H9 (cell line): ENCODE data around the gene CCDC69. TPM values are rescaled to one million over a fixed set of nuclear protein-coding genes. Genes with fewer than 3 reads are reported as not detected.
A peak's percentile ranks its signal among the peaks of the same experiment; 100 is the strongest.

Experiments
- DNase-seq: peaks from one replicate; pipeline ENCODE4 v3.0.0-alpha.2; 2017
- H2AFZ ChIP-seq: one replicate; pipeline ENCODE4 v1.6.1; 2013; ENCODE audit warnings: mild to moderate bottlenecking, low read length, control low read depth, moderate library complexity
- H2AK5ac ChIP-seq: 2 replicates; pipeline ENCODE4 v1.6.1; 2013; ENCODE audit warnings: low read length, control low read depth, mixed read lengths; ENCODE audit not compliant: insufficient read length
- H2BK120ac ChIP-seq: one replicate; pipeline ENCODE4 v1.6.1; 2013; ENCODE audit warnings: low read depth, mild to moderate bottlenecking, low read length, control low read depth, inconsistent platforms; ENCODE audit not compliant: poor library complexity, severe bottlenecking
- H2BK12ac ChIP-seq: 2 replicates; pipeline ENCODE4 v1.6.1; 2013; ENCODE audit warnings: low read length, control low read depth, mixed read lengths, low read depth; ENCODE audit not compliant: insufficient read length
- H2BK15ac ChIP-seq: 2 replicates; pipeline ENCODE4 v1.6.1; 2013; ENCODE audit warnings: low read depth, low read length, control low read depth
- H2BK20ac ChIP-seq: one replicate; pipeline ENCODE4 v1.6.1; 2013; ENCODE audit warnings: low read depth, mild to moderate bottlenecking, low read length, control low read depth, inconsistent platforms; ENCODE audit not compliant: poor library complexity, severe bottlenecking
- H2BK5ac ChIP-seq: 2 replicates; pipeline ENCODE4 v1.6.1; 2013; ENCODE audit warnings: low read length, control low read depth, mixed read lengths; ENCODE audit not compliant: insufficient read length
- H3K14ac ChIP-seq: 2 replicates; pipeline ENCODE4 v1.6.1; 2013; ENCODE audit warnings: low read length, control low read depth; ENCODE audit not compliant: insufficient read depth
- H3K18ac ChIP-seq: 2 replicates; pipeline ENCODE4 v1.6.1; 2013; ENCODE audit warnings: low read depth, mild to moderate bottlenecking, mixed read lengths, low read length, control low read depth; ENCODE audit not compliant: insufficient read length
- H3K23ac ChIP-seq: 2 replicates; pipeline ENCODE4 v1.6.1; 2013; ENCODE audit warnings: low read length, control low read depth, mixed read lengths, low read depth; ENCODE audit not compliant: insufficient read length
- H3K23me2 ChIP-seq: 2 replicates; pipeline ENCODE4 v1.6.1; 2013; ENCODE audit warnings: low read depth, mild to moderate bottlenecking, mixed read lengths, low read length, control low read depth; ENCODE audit not compliant: insufficient read length, poor library complexity, severe bottlenecking
- H3K27ac ChIP-seq: 2 replicates; pipeline ENCODE4 v1.5.1; 2013; ENCODE audit warnings: low read length, control low read depth, mixed read lengths, low read depth; ENCODE audit not compliant: insufficient read length
- H3K27me3 ChIP-seq: 2 replicates; pipeline ENCODE4 v1.6.1; 2013; ENCODE audit warnings: low read length, control low read depth, inconsistent platforms; ENCODE audit not compliant: insufficient read depth
- H3K4ac ChIP-seq: 2 replicates; pipeline ENCODE4 v1.6.1; 2013; ENCODE audit warnings: low read depth, mild to moderate bottlenecking, control low read depth, inconsistent platforms, low read length, moderate library complexity
- H3K4me1 ChIP-seq: 2 replicates; pipeline ENCODE4 v1.6.1; 2013; ENCODE audit warnings: low read length, control low read depth, inconsistent platforms; ENCODE audit not compliant: insufficient read depth
- H3K4me2 ChIP-seq: 2 replicates; pipeline ENCODE4 v1.6.1; 2013; ENCODE audit warnings: low read length, control low read depth, mixed read lengths; ENCODE audit not compliant: insufficient read length, insufficient read depth
- H3K56ac ChIP-seq: 2 replicates; pipeline ENCODE4 v1.6.1; 2013; ENCODE audit warnings: low read depth, mild to moderate bottlenecking, mixed read lengths, low read length, control low read depth; ENCODE audit not compliant: insufficient read length
- H3K79me1 ChIP-seq: 2 replicates; pipeline ENCODE4 v1.6.1; 2013; ENCODE audit warnings: low read depth, mild to moderate bottlenecking, moderate library complexity, low read length, control low read depth, inconsistent platforms; ENCODE audit not compliant: insufficient read depth, poor library complexity, severe bottlenecking
- H3K79me2 ChIP-seq: 2 replicates; pipeline ENCODE4 v1.6.1; 2013; ENCODE audit warnings: low read length, control low read depth, inconsistent platforms; ENCODE audit not compliant: insufficient read depth
- H3K9ac ChIP-seq: 2 replicates; pipeline ENCODE4 v1.6.1; 2013; ENCODE audit warnings: low read length, control low read depth, mixed read lengths; ENCODE audit not compliant: insufficient read length; ENCODE audit errors: extremely low read depth
- H3K9me3 ChIP-seq: one replicate; pipeline ENCODE4 v1.6.1; 2013; ENCODE audit warnings: low read depth, low read length, inconsistent platforms; ENCODE audit not compliant: control insufficient read depth
- H3T11ph ChIP-seq: one replicate; pipeline ENCODE4 v1.6.1; 2013; ENCODE audit warnings: mild to moderate bottlenecking, low read length, control low read depth, inconsistent platforms
- H4K20me1 ChIP-seq: one replicate; pipeline ENCODE4 v1.6.1; 2013; ENCODE audit not compliant: control insufficient read depth, insufficient read length, insufficient read depth
- H4K5ac ChIP-seq: 2 replicates; pipeline ENCODE4 v1.6.1; 2013; ENCODE audit warnings: low read depth, mild to moderate bottlenecking, mixed read lengths, low read length, control low read depth; ENCODE audit not compliant: insufficient read length
- H4K8ac ChIP-seq: replicated peaks from 2 replicates; pipeline ENCODE4 v1.6.1; 2013; ENCODE audit warnings: low read length, control low read depth, mixed read lengths, low read depth; ENCODE audit not compliant: insufficient read length
- H4K91ac ChIP-seq: 2 replicates; pipeline ENCODE4 v1.6.1; 2013; ENCODE audit warnings: low read depth, mild to moderate bottlenecking, moderate library complexity, mixed read lengths, low read length, control low read depth; ENCODE audit not compliant: insufficient read length
- H3K27ac Mint-ChIP-seq, 3 experiments: 2 replicates in 2 of 3; 3 replicates in 1 of 3; pipeline ENCODE4 v1.8.0; 2020 to 2021; ENCODE audit warnings: mixed read lengths in 3 of 3, mild to moderate bottlenecking in 1 of 3, moderate library complexity in 1 of 3
- H3K27me3 Mint-ChIP-seq: 2 replicates; pipeline ENCODE4 v1.8.0; 2021; ENCODE audit warnings: low read depth, mild to moderate bottlenecking, moderate library complexity, mixed read lengths
- H3K36me3 Mint-ChIP-seq, 3 experiments: 2 replicates in 2 of 3; 3 replicates in 1 of 3; pipeline ENCODE4 v1.8.0; 2020 to 2021; ENCODE audit warnings: low read depth in 3 of 3, mixed read lengths in 3 of 3; ENCODE audit not compliant: insufficient read depth in 1 of 3
- H3K4me1 Mint-ChIP-seq, 2 experiments: 2 replicates each; pipeline ENCODE4 v1.8.0; 2020; ENCODE audit warnings: mixed read lengths in 2 of 2
- H3K4me3 Mint-ChIP-seq, 2 experiments: 2 replicates in 1 of 2; 3 replicates in 1 of 2; pipeline ENCODE4 v1.8.0; 2020 to 2021; ENCODE audit warnings: mild to moderate bottlenecking in 2 of 2, mixed read lengths in 2 of 2, moderate library complexity in 1 of 2
- H3K9me3 Mint-ChIP-seq, 2 experiments: 2 replicates in 1 of 2; 3 replicates in 1 of 2; pipeline ENCODE4 v1.8.0; 2020; ENCODE audit warnings: mild to moderate bottlenecking in 2 of 2, mixed read lengths in 2 of 2, moderate library complexity in 1 of 2
- CTCF ChIP-seq: fragments of 200-600 bp; sonication (generic); conservative IDR thresholded peaks from 3 replicates; pipeline ENCODE4 v1.8.0; 2021; ENCODE audit warnings: antibody characterized with exemption, mild to moderate bottlenecking
- WGBS: extraction: QIAGEN DNeasy Blood & Tissue Kit; methylation state at CpG from one replicate; pipeline ENCODE4 v1.1.7; 2013; ENCODE audit warnings: missing lambda C conversion rate, low lambda C conversion rate, mixed read lengths; ENCODE audit not compliant: insufficient read length; ENCODE audit errors: extremely low coverage; 5-methylcytosine and 5-hydroxymethylcytosine counted together
- total RNA-seq: library from RNA; stranded (reverse); gene quantifications from 2 replicates; pipeline ENCODE4 v1.2.1, GENCODE V29; 2021

The CCDC69 gene
- total RNA-seq, 1 experiment from 2014 or later: 5.3 TPM

- 0 out of 7 replicates have a peak overlapping the region, but pooled peaks of 1 of the 3 experiments have one; percentile 61 for H3K27ac Mint-ChIP-seq
- no peak overlapping the region for H2BK15ac ChIP-seq
- peaks cover 3% of the 10 kb centered on the region; the same call in 1 of the 2 replicates for H3K27me3 Mint-ChIP-seq
- no peak overlapping the region for H3K9ac ChIP-seq
- H2AK5ac ChIP-seq: no peak overlapping the region
- H3K23ac ChIP-seq: no peak overlapping the region
- H4K20me1 ChIP-seq: no peaks in the 10 kb centered on the region
- H3K4me1 ChIP-seq: no peaks in the 10 kb centered on the region
- no peaks in the 10 kb centered on the region for H3K79me2 ChIP-seq
- no peak overlapping the region for H3T11ph ChIP-seq
- no peaks in the 10 kb centered on the region for H3K27me3 ChIP-seq
- WGBS: no CpG with 5 or more reads among the region's 15 CpGs
- H3K23me2 ChIP-seq: no peaks in the 10 kb centered on the region
- H3K79me1 ChIP-seq: no peaks in the 10 kb centered on the region
- TF ChIP-seq CTCF: no peak
- no peak overlapping the region for H2AFZ ChIP-seq
- H3K9me3 Mint-ChIP-seq: no peaks in the 10 kb centered on the region
- H3K4me3 Mint-ChIP-seq: no peak overlapping the region
- no peak overlapping the region for H3K4ac ChIP-seq
- no peak overlapping the region for H3K18ac ChIP-seq
- H3K4me1 Mint-ChIP-seq: peaks cover 8 to 11% of the 10 kb centered on the region in 2 experiments
- H2BK120ac ChIP-seq: no peak overlapping the region
- no peak overlapping the region for H3K4me2 ChIP-seq
- H2BK5ac ChIP-seq: no peak overlapping the region
- no peak overlapping the region for H3K14ac ChIP-seq
- no peak overlapping the region for H2BK20ac ChIP-seq
- H2BK12ac ChIP-seq: no peak overlapping the region
- DNase-seq: peak; percentile 93
- H3K56ac ChIP-seq: no peak overlapping the region
- H4K5ac ChIP-seq: no peak overlapping the region
- no peaks in the 10 kb centered on the region for H3K36me3 Mint-ChIP-seq
- no peak overlapping the region for H4K91ac ChIP-seq
- H3K27ac ChIP-seq: no peak overlapping the region
- H4K8ac ChIP-seq: no peak overlapping the region
- no peaks in the 10 kb centered on the region for H3K9me3 ChIP-seq
Measured at GRCh38 chr5:151174612-151175101, 49.2 kb downstream of the CCDC69 start.
